WERI-Rb-1 (cell line): Measurements from ENCODE around the gene ACOX3.
A peak's percentile ranks its signal among the peaks of the same experiment; 100 is the strongest.

Experiments used
- DNase-seq: peaks from one replicate; pipeline ENCODE4 v3.0.0-alpha.2; 2020
- H3K27ac ChIP-seq: fragments of 250-450 bp; sonication (Bioruptor Pico); 2 replicates; pipeline ENCODE4 v1.5.1; 2020; ENCODE audit warnings: mild to moderate bottlenecking, moderate library complexity
- H3K27me3 ChIP-seq: fragments of 250-450 bp; sonication (Bioruptor Pico); 2 replicates; pipeline ENCODE4 v1.5.1; 2021; ENCODE audit warnings: mild to moderate bottlenecking, low read depth, moderate library complexity; ENCODE audit not compliant: insufficient read depth, severe bottlenecking
- H3K36me3 ChIP-seq: fragments of 250-450 bp; sonication (Bioruptor Pico); 2 replicates; pipeline ENCODE4 v1.5.1; 2020; ENCODE audit warnings: mild to moderate bottlenecking, moderate library complexity
- H3K4me3 ChIP-seq: 2 replicates; pipeline ENCODE4 v1.5.1; 2011; ENCODE audit warnings: low read depth, mild to moderate bottlenecking, control low read depth, low read length
- H3K9me3 ChIP-seq: fragments of 250-450 bp; sonication (Bioruptor Pico); 2 replicates; pipeline ENCODE4 v1.5.1; 2021; ENCODE audit warnings: mild to moderate bottlenecking, moderate library complexity; ENCODE audit not compliant: severe bottlenecking
- CTCF ChIP-seq: IDR thresholded peaks from 2 replicates; pipeline ENCODE4 v1.5.1; 2011; ENCODE audit warnings: low read depth, mild to moderate bottlenecking, control low read depth, inconsistent platforms, low read length

Gene ACOX3

GRCh38 chr4:8321771-8322170, 118.8 kb downstream of the ACOX3 start:
- no peak overlapping the region for H3K27ac ChIP-seq
- no peak for TF ChIP-seq CTCF
- no peak for DNase-seq
- H3K9me3 ChIP-seq: peaks cover 9% of the 10 kb centered on the region
- H3K27me3 ChIP-seq: no peaks in the 10 kb centered on the region
- no peaks in the 10 kb centered on the region for H3K36me3 ChIP-seq
- H3K4me3 ChIP-seq: no peak overlapping the region

GRCh38 chr4:8321220-8321619, 119.3 kb downstream of the ACOX3 start:
- TF ChIP-seq CTCF: no peak
- no peak for DNase-seq
- H3K4me3 ChIP-seq: no peak overlapping the region
- H3K27ac ChIP-seq: no peak overlapping the region
- no peaks in the 10 kb centered on the region for H3K27me3 ChIP-seq
- H3K36me3 ChIP-seq: no peaks in the 10 kb centered on the region
- peaks cover 4% of the 10 kb centered on the region for H3K9me3 ChIP-seq

- Histone ChIP-seq H3K9me3 (no peaks in the 10 kb centered on the region), H3K27me3 (no peaks in the 10 kb centered on the region), H3K36me3 (no peaks in the 10 kb centered on the region), H3K27ac (no peak overlapping the region), H3K4me3 (no peak overlapping the region)
- TF ChIP-seq CTCF: peak; percentile 70
- peak; percentile 33 for DNase-seq
These were observed 120.2 kb downstream of the ACOX3 start for GRCh38 chr4:8320386-8320750.

GRCh38 chr4:8319731-8320385, 120.7 kb downstream of the ACOX3 start:
- Histone ChIP-seq H3K36me3 (no peaks in the 10 kb centered on the region), H3K9me3 (no peaks in the 10 kb centered on the region), H3K27ac (no peak overlapping the region), H3K27me3 (no peaks in the 10 kb centered on the region), H3K4me3 (no peak overlapping the region)
- no peak for TF ChIP-seq CTCF
- peak; percentile 1 for DNase-seq

- TF ChIP-seq CTCF: no peak
These were observed 121.5 kb downstream of the ACOX3 start for GRCh38 chr4:8319061-8319460.

GRCh38 chr4:8318509-8318908, 122.0 kb downstream of the ACOX3 start:
- TF ChIP-seq CTCF: no peak
- peak; percentile 0 for DNase-seq
- no peaks in the 10 kb centered on the region for H3K36me3 ChIP-seq
- H3K9me3 ChIP-seq: no peaks in the 10 kb centered on the region
- H3K27me3 ChIP-seq: no peaks in the 10 kb centered on the region
- H3K27ac ChIP-seq: no peak overlapping the region
- H3K4me3 ChIP-seq: no peak overlapping the region

More at GRCh38 chr4:8319061-8319460, 121.5 kb downstream of the ACOX3 start:
- peak; percentile 5 for DNase-seq
- Histone ChIP-seq H3K36me3 (no peaks in the 10 kb centered on the region), H3K27ac (no peak overlapping the region), H3K9me3 (no peaks in the 10 kb centered on the region), H3K27me3 (no peaks in the 10 kb centered on the region), H3K4me3 (no peak overlapping the region)
